ENCODE results near the gene OR5B21.

Gene OR5B21

DNA sequence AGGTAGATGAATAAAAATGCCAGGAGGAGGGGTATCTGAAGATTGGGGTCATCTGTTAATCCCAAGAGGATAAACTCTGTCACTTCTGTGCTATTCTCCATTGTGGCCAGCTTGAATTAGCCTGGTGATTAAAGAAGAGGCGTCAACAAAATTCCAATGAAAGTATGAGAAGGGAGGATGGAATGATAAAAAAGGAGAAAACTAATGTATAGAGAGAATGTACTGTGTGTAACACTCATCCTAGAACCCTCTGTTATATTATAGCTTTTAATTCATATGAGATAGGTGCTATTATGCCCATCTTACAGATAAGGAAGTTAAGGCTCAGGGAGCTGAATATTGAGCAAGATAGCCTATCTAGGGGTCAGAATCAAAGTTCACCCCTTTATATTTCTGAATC, at the start of gene OR5B21:
Gene OR5B21, minus strand, starts transcription at position 101 of the 400 bp plus-strand sequence. Its CDS starts 0 bp downstream, at position 101.
- DNase-seq (ENCODE audit: low spot score) = no peak

DNA sequence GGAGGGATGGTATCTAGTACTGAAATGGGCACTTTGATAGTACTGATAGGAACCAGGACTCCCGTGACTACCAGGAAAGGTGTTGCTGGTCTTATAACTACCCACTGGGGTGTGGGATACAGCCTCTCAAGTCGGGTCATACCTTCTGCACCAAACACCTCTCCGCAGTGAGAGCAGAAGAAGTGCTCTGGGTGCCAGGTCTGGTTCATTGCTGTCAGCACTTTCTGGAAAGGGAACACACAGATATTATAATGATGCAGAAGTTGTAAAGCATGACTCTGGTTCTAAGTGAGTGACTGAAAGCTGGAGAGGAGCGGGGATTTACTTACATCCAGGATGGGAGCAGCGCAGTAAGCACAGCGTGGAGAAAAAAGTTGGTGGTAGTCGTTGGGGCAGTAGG, 41.7 kb upstream of the OR5B21 start:
- DNase-seq (ENCODE audit: low spot score) = no peak

DNA sequence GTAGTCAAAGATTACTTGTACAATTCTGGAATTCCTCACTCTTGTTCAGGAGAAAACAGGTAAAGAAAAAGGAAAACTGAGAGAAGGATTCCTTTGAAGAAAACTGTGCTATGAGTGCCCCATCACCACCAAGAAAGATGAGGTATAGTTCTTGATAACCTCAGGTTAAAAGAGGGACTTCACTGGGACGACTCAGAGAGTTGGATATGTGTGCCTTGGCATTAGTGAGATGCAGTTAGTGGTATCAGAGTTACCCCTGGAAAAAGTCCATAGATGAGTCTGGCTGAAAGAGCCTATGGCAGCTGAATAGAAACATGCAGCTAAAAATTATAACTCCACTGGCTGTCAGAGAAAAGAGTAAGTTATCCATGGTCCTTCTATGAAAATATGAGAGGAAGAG, 38.9 kb upstream of the OR5B21 start:
- DNase-seq (ENCODE audit: low spot score) = no peak

- no peak for DNase-seq (ENCODE audit: low spot score)
Observed at GRCh38 chr11:58531865-58532341, 24.0 kb upstream of the OR5B21 start.

DNA sequence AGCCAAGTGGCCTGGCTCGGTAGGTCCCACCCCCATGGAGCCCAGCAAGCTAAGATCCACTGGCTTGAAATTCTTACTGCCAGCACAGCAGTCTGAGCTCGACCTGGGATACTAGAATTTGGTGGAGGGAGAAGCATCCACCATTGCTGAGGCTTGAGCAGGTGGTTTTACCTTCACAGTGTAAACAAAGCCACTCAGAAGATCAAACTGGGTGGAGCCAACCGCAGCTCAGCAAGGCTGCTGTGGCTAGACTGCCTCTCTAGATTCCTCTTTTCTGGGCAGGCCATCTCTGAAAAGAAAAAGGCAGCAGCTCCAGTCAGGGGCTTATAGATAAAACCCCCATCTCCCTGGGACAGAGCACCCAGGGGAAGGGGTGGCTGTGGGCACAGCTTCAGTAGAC, 22.3 kb upstream of the OR5B21 start:
- DNase-seq (ENCODE audit: low spot score) = no peak

- DNase-seq (ENCODE audit: low spot score) = no peak
Observed at GRCh38 chr11:58527429-58527828, 19.5 kb upstream of the OR5B21 start.

DNA sequence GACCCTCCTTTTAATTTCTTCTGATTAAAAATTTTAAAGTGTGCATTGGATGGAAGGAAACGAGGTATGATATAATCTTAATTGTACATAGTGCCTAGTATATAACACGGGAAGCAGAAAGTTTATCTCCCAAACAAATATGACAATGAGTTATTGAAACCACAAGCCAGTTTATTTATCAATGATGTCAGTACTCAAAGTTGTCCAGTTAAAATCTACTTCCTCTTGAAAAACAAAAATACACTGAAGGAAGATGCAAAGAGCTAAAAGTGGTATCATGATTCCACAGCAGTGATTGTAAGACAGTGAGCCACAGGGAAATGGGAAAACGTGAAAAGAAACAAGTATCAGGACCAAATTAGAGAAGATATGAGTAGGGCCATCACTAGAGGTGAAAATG, 18.8 kb upstream of the OR5B21 start:
- DNase-seq (ENCODE audit: low spot score) = no peak

DNA sequence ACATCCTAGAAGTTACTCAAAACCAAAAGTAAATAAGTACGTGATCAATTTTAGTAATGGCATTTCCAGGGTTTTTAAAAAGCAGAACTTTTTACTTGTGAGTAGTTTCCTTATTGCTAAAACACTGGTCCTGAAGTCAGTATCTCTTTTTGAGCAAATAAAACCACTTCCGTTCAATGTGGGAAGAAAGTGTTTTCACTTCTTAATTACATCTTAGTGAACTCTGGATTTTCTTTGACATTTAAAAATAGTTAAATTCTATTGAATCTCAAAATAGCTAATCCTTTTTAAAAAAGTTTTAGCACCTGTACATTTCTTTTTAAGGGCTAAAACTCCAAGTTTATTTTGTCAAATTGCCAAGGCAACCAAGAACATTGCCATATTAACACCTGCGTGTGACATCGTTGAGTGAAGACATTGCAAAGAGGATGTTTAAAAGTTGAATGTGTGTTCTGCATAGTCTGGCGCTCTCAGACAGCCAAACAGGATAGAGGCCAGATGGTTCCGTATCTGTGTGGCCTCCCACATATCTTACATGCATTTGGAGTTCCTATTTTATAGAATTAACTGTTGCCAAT, 17.2 kb upstream of the OR5B21 start:
- DNase-seq (ENCODE audit: low spot score) = no peak

GRCh38 chr11:58524232-58525036, 16.5 kb upstream of the OR5B21 start:
- DNase-seq (ENCODE audit: low spot score) = peak; percentile 67

- peak; percentile 52 for DNase-seq (ENCODE audit: low spot score)
Observed at GRCh38 chr11:58513747-58514367, 6.0 kb upstream of the OR5B21 start.

DNA sequence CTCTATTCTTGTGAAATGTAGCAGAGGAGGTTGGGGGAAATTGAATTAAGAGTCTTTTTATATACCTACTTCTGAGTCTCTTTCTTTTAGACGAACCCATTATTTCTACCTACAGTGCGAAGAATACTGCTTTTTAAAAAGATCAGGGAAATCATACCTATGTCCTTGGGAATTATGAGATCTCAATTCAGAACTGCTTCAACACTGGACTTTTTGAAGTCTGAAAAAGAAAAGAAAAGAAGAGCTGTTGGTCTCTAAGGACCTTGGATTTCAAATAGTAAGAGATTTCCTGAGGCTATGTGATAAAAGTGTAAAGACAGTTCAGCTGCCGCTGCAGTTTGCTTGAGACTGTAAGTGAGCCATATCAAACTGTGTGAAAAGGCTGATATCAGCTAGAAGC, 3.7 kb upstream of the OR5B21 start:
- no peak for DNase-seq (ENCODE audit: low spot score)

DNA sequence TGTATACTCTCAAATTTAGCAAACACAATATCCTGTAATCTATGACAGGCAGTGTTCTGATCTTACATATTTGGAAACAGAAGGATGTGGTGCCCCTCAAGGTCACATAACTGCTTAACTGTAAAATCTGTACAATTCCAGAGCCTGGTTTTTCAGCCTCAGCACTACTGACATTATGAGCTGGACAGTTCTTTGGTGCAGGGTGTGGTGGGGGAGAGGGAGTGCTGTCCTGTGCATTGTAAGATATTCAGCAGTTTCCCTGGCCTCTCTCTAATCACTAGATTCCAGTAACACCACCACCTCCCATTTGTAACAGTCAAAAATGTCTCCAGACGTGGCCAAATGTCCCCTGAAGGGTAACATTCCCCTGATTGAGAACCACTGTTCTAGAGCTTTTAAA, 1.8 kb upstream of the OR5B21 start:
- no peak for DNase-seq (ENCODE audit: low spot score)

DNA sequence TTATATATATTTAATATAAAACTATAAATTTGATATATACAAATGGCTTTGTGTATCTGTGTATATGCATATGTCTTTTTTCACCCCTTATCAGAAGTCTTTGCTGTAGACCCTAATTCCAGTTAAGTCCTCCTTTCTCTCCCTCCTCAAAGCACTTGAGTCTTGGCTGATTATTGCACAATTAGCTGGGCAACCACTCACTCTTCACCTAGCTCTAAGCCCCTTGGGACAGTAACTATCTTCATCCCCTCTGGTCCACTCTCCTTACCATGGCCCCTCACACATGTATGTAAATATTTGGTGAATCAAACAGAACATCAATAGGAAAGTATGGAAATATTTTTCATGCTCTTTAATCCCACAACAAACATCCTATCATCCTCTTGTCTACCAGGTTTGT, 909 bp upstream of the OR5B21 start:
- no peak for DNase-seq (ENCODE audit: low spot score)

DNA sequence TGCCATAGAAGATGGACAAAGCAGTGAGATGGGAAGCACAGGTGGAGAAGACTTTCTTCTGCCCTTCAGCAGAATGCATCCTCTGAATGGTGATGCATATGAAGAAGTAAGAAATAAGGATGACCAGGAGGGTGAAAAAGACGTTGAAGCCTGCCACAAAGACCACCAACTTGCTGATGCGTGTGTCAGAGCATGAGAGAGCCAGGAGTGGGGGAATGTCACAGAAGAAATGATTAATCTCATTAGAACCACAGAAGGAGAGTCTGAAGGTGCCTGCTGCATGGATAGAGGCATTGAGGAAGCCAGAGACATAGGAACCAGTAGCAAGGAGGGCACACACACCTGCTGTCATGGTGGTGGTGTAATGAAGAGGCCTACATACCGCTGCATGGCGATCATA, 550 bp downstream of the OR5B21 start:
- no peak for DNase-seq (ENCODE audit: low spot score)

- no peak for DNase-seq (ENCODE audit: low spot score)
Observed at GRCh38 chr11:58506935-58507334, 970 bp downstream of the OR5B21 start.

GRCh38 chr11:58505849-58506248, 2.1 kb downstream of the OR5B21 start:
- no peak for DNase-seq (ENCODE audit: low spot score)

- DNase-seq (ENCODE audit: low spot score) = no peak
Observed at GRCh38 chr11:58504232-58504631, 3.7 kb downstream of the OR5B21 start.

- no peak for DNase-seq (ENCODE audit: low spot score)
Observed at GRCh38 chr11:58503361-58503856, 4.5 kb downstream of the OR5B21 start.

- no peak for DNase-seq (ENCODE audit: low spot score)
Observed at GRCh38 chr11:58502004-58502403, 5.9 kb downstream of the OR5B21 start.

DNA sequence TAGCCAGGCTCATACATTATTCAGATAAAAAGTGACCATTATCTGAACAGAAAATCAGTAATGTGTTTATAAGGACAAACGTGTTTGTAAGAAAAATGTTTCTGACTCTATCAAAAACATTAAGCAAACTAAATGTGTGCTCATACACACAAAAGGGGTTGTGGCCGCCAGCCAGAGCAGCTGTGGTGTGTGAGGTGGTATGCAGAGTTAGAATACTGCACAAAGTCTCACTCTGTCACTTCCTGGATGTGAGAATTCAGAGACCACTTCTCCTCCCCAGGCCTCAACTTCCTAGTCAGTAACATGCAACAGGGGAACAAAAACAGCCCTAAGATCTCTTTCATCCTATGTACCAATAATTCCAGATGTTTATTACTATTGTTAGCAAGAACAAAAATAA, 9.4 kb downstream of the OR5B21 start:
- no peak for DNase-seq (ENCODE audit: low spot score)

DNA sequence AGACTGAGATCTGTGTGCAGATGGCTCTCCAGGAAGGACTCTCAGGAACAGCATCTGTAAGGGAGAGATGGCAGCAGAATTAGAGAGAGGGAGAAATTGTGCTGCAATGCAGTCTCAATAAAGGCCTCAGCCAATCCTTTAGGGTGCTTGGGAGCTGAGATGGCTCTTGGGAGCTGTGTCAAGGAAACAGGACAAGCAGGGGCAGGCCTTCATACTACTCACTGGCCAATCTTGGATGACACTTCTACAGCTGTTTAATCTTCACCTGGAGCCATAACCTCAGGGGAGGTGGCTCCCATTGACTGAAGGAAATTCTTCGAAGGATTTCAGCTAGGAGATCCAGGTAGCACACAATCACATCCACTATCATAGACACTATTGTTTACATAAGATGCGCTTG, 10.0 kb downstream of the OR5B21 start:
- DNase-seq (ENCODE audit: low spot score) = no peak

GRCh38 chr11:58495906-58496305, 12.0 kb downstream of the OR5B21 start:
- no peak for DNase-seq (ENCODE audit: low spot score)

GRCh38 chr11:58494101-58494500, 13.8 kb downstream of the OR5B21 start:
- DNase-seq (ENCODE audit: low spot score) = no peak
